Panc1 (cell line): Measurements from ENCODE around the gene LDHD.

Experiments
- POLR2AphosphoS5 ChIP-seq: IDR thresholded peaks from 2 replicates; pipeline ENCODE4 v1.6.1; 2012; ENCODE audit warnings: mild to moderate bottlenecking, low read depth, low read length, moderate library complexity
- SIN3A ChIP-seq: IDR thresholded peaks from 2 replicates; pipeline ENCODE4 v1.6.1; 2012; ENCODE audit warnings: low read depth, mild to moderate bottlenecking, low read length, moderate library complexity, borderline replicate concordance; ENCODE audit not compliant: insufficient read depth
- TCF7L2 ChIP-seq: IDR thresholded peaks from 2 replicates; pipeline ENCODE4 v1.6.1; 2011; ENCODE audit warnings: mild to moderate bottlenecking, low read depth, low read length, inconsistent platforms
- TF ChIP-seq, protein P1 (sequence below): fragments of 450-650 bp; IDR thresholded peaks from 2 replicates; pipeline ENCODE4 v1.5.1; 2017; ENCODE audit warnings: mild to moderate bottlenecking
- TF ChIP-seq, protein P2 (sequence below), 2 experiments: IDR thresholded peaks; 2 replicates each; pipeline ENCODE4 v1.6.1; 2011 to 2012; ENCODE audit warnings: low read depth in 2 of 2, control low read depth in 1 of 2, low read length in 1 of 2, mild to moderate bottlenecking in 1 of 2, moderate library complexity in 1 of 2; ENCODE audit not compliant: insufficient read depth in 1 of 2

DNA sequence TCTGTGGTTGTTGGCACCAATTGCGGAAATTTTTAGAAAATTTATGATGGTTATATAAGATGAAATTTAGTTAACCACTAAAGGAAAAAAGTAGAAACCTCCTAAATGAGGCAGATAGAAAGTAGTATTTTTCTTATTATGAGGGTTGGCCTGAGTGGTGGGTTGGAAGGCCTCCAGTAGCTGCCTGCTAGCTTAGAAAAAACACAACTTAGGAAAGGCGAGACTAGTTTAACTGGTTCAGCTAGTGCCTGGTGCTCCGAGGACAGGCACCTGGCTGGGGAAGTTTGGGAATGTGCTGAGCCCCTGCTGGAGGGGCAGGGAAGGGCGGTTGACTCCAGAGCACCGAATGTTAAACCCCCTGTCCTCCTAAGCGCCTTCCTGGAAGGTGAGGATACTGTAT is 19.9 kb downstream of the LDHD start:
- TF ChIP-seq, protein P1, sequence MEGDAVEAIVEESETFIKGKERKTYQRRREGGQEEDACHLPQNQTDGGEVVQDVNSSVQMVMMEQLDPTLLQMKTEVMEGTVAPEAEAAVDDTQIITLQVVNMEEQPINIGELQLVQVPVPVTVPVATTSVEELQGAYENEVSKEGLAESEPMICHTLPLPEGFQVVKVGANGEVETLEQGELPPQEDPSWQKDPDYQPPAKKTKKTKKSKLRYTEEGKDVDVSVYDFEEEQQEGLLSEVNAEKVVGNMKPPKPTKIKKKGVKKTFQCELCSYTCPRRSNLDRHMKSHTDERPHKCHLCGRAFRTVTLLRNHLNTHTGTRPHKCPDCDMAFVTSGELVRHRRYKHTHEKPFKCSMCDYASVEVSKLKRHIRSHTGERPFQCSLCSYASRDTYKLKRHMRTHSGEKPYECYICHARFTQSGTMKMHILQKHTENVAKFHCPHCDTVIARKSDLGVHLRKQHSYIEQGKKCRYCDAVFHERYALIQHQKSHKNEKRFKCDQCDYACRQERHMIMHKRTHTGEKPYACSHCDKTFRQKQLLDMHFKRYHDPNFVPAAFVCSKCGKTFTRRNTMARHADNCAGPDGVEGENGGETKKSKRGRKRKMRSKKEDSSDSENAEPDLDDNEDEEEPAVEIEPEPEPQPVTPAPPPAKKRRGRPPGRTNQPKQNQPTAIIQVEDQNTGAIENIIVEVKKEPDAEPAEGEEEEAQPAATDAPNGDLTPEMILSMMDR: no peak
- TF ChIP-seq, protein P2, sequence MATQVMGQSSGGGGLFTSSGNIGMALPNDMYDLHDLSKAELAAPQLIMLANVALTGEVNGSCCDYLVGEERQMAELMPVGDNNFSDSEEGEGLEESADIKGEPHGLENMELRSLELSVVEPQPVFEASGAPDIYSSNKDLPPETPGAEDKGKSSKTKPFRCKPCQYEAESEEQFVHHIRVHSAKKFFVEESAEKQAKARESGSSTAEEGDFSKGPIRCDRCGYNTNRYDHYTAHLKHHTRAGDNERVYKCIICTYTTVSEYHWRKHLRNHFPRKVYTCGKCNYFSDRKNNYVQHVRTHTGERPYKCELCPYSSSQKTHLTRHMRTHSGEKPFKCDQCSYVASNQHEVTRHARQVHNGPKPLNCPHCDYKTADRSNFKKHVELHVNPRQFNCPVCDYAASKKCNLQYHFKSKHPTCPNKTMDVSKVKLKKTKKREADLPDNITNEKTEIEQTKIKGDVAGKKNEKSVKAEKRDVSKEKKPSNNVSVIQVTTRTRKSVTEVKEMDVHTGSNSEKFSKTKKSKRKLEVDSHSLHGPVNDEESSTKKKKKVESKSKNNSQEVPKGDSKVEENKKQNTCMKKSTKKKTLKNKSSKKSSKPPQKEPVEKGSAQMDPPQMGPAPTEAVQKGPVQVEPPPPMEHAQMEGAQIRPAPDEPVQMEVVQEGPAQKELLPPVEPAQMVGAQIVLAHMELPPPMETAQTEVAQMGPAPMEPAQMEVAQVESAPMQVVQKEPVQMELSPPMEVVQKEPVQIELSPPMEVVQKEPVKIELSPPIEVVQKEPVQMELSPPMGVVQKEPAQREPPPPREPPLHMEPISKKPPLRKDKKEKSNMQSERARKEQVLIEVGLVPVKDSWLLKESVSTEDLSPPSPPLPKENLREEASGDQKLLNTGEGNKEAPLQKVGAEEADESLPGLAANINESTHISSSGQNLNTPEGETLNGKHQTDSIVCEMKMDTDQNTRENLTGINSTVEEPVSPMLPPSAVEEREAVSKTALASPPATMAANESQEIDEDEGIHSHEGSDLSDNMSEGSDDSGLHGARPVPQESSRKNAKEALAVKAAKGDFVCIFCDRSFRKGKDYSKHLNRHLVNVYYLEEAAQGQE (IDR thresholded peaks at IDR 0.05; ENCODE audit: insufficient read depth in 1 of 2, low read depth in 2 of 2, low read length in 1 of 2): no peak
- TF ChIP-seq POLR2AphosphoS5 (no peak), TCF7L2 (no peak), SIN3A (no peak)
